ENCODE measurements around the gene HECA. TPM values are rescaled to one million over a fixed set of nuclear protein-coding genes. Genes with fewer than 3 reads are reported as not detected.

The HECA gene
- total and polyA plus RNA-seq, 2 experiments from 2014 or later: 2.4 to 8.1 TPM

DNA sequence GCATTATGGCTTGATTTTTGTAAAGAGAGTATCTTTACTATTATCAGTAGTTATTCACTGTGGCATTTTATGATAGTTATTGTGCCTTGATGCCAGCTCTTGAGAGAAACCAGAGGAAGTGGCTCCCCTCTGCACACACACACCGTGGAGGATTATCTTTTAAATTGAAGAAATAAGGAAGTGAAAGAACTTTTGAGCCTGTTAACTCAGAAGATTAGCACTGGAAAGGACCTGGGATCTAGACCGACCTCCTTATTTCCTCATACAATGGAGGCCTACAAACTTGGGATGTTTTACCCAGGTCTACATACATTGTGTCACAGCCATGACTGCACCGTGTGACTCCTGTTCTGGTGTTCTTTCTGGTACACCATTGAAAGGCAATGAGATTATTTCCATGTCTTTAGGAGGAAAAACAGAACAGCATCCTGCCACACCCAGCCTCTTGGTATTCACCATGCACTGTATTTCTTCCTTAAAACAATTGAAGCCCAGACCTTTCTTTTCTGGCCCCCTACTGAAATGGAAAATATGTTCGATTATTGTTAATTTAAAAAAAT is 40.6 kb downstream of the HECA start:
- H3K36me3 ChIP-seq (ENCODE audit: insufficient read depth): no peaks in the 10 kb centered on the region
- H3K9me3 Mint-ChIP-seq: no peaks in the 10 kb centered on the region
- H3K27ac ChIP-seq (ENCODE audit: low read depth): no peak overlapping the region
- no peak overlapping the region for H3K4me3 ChIP-seq
- H3F3A ChIP-seq (replicated peaks; ENCODE audit: low read depth): no peaks in the 10 kb centered on the region
- no peaks in the 10 kb centered on the region; the same call in 1 of the 2 replicates for H3K79me2 ChIP-seq (replicated peaks; ENCODE audit: insufficient read depth)
- no peak for DNase-seq (ENCODE audit: low spot score)
- H3K27ac Mint-ChIP-seq: no peak overlapping the region
- H3K4me1 ChIP-seq (ENCODE audit: insufficient read depth): peaks cover 5% of the 10 kb centered on the region
- no peak overlapping the region for H2AFZ ChIP-seq
- TF ChIP-seq, protein P1, sequence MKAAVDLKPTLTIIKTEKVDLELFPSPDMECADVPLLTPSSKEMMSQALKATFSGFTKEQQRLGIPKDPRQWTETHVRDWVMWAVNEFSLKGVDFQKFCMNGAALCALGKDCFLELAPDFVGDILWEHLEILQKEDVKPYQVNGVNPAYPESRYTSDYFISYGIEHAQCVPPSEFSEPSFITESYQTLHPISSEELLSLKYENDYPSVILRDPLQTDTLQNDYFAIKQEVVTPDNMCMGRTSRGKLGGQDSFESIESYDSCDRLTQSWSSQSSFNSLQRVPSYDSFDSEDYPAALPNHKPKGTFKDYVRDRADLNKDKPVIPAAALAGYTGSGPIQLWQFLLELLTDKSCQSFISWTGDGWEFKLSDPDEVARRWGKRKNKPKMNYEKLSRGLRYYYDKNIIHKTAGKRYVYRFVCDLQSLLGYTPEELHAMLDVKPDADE (IDR thresholded peaks at IDR 0.05): no peak
- no peak for TF ChIP-seq ZNF331 (CRISPR knock-in tag; IDR thresholded peaks at IDR 0.05; ENCODE audit: low read depth)
- no peaks in the 10 kb centered on the region for H4K20me1 ChIP-seq (replicated peaks; ENCODE audit: insufficient read depth)
- no peaks in the 10 kb centered on the region for H3K36me3 Mint-ChIP-seq (ENCODE audit: low read depth)
- no peak overlapping the region for H3K4me2 ChIP-seq
- no peak for ATAC-seq
- peaks cover 2% of the 10 kb centered on the region for H3K27me3 Mint-ChIP-seq (ENCODE audit: insufficient read depth, low read depth, poor library complexity)
- H3K9me2 ChIP-seq (ENCODE audit: insufficient read depth): no peaks in the 10 kb centered on the region
- H3K4me3 Mint-ChIP-seq: no peak overlapping the region
- peaks cover 7% of the 10 kb centered on the region for H3K4me1 Mint-ChIP-seq
- H3K27me3 ChIP-seq (ENCODE audit: insufficient read depth): no peaks in the 10 kb centered on the region

DNA sequence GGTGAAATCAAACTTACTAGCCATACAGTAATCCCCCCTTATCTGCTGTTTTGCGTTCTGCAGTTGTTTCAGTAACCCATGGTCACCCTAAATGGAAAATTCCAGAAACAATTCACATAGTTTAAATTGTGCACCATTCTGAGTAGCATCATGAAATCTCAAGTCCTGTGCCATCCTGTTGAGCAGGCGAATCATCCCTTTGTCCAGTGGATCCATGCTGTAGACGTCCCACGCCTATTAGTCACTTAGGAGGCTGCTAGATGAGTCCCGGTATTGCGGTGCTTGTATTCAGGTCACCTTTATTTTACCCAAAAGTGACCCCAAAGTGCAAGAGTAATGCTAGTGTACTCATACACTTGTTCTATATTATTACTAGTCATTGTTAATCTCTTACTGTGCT is 46.4 kb downstream of the HECA start:
- no peaks in the 10 kb centered on the region; the same call in 2 of the 3 replicates for H3K4me1 Mint-ChIP-seq
- Histone ChIP-seq H3K27me3 (ENCODE audit: insufficient read depth) (no peaks in the 10 kb centered on the region), H3K79me2 (replicated peaks; ENCODE audit: insufficient read depth) (no peaks in the 10 kb centered on the region), H3F3A (replicated peaks; ENCODE audit: low read depth) (no peaks in the 10 kb centered on the region), H3K4me3 (no peak overlapping the region), H3K4me2 (no peak overlapping the region), H3K36me3 (ENCODE audit: insufficient read depth) (no peaks in the 10 kb centered on the region), H2AFZ (no peak overlapping the region), H3K27ac (ENCODE audit: low read depth) (no peak overlapping the region), H3K4me1 (ENCODE audit: insufficient read depth) (no peaks in the 10 kb centered on the region), H3K9me2 (ENCODE audit: insufficient read depth) (no peaks in the 10 kb centered on the region), H4K20me1 (replicated peaks; ENCODE audit: insufficient read depth) (no peaks in the 10 kb centered on the region)
- peaks cover 2% of the 10 kb centered on the region for H3K27me3 Mint-ChIP-seq (ENCODE audit: insufficient read depth, low read depth, poor library complexity)
- no peak overlapping the region for H3K27ac Mint-ChIP-seq
- ATAC-seq: no peak
- DNase-seq (ENCODE audit: low spot score): no peak
- H3K36me3 Mint-ChIP-seq (ENCODE audit: low read depth): no peaks in the 10 kb centered on the region
- no peaks in the 10 kb centered on the region for H3K9me3 Mint-ChIP-seq
- H3K4me3 Mint-ChIP-seq: no peak overlapping the region
- TF ChIP-seq, protein P1 (IDR thresholded peaks at IDR 0.05): no peak
- TF ChIP-seq NANOG (IDR thresholded peaks at IDR 0.05; ENCODE audit: borderline replicate concordance) (no peak), STAT1 (IDR thresholded peaks at IDR 0.05; ENCODE audit: unreplicated experiment) (no peak), ZNF114 (CRISPR knock-in tag; IDR thresholded peaks at IDR 0.05) (no peak), ZNF331 (CRISPR knock-in tag; IDR thresholded peaks at IDR 0.05; ENCODE audit: low read depth) (no peak), POLR2AphosphoS5 (IDR thresholded peaks at IDR 0.05; ENCODE audit: low read depth) (no peak), JUNB (IDR thresholded peaks at IDR 0.05; ENCODE audit: unreplicated experiment) (no peak), EZH2 (IDR thresholded peaks at IDR 0.05; ENCODE audit: low read depth, unreplicated experiment) (no peak)
- TF ChIP-seq, protein P2, sequence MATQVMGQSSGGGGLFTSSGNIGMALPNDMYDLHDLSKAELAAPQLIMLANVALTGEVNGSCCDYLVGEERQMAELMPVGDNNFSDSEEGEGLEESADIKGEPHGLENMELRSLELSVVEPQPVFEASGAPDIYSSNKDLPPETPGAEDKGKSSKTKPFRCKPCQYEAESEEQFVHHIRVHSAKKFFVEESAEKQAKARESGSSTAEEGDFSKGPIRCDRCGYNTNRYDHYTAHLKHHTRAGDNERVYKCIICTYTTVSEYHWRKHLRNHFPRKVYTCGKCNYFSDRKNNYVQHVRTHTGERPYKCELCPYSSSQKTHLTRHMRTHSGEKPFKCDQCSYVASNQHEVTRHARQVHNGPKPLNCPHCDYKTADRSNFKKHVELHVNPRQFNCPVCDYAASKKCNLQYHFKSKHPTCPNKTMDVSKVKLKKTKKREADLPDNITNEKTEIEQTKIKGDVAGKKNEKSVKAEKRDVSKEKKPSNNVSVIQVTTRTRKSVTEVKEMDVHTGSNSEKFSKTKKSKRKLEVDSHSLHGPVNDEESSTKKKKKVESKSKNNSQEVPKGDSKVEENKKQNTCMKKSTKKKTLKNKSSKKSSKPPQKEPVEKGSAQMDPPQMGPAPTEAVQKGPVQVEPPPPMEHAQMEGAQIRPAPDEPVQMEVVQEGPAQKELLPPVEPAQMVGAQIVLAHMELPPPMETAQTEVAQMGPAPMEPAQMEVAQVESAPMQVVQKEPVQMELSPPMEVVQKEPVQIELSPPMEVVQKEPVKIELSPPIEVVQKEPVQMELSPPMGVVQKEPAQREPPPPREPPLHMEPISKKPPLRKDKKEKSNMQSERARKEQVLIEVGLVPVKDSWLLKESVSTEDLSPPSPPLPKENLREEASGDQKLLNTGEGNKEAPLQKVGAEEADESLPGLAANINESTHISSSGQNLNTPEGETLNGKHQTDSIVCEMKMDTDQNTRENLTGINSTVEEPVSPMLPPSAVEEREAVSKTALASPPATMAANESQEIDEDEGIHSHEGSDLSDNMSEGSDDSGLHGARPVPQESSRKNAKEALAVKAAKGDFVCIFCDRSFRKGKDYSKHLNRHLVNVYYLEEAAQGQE (IDR thresholded peaks at IDR 0.05; ENCODE audit: unreplicated experiment): no peak
- TF ChIP-seq, protein P3, sequence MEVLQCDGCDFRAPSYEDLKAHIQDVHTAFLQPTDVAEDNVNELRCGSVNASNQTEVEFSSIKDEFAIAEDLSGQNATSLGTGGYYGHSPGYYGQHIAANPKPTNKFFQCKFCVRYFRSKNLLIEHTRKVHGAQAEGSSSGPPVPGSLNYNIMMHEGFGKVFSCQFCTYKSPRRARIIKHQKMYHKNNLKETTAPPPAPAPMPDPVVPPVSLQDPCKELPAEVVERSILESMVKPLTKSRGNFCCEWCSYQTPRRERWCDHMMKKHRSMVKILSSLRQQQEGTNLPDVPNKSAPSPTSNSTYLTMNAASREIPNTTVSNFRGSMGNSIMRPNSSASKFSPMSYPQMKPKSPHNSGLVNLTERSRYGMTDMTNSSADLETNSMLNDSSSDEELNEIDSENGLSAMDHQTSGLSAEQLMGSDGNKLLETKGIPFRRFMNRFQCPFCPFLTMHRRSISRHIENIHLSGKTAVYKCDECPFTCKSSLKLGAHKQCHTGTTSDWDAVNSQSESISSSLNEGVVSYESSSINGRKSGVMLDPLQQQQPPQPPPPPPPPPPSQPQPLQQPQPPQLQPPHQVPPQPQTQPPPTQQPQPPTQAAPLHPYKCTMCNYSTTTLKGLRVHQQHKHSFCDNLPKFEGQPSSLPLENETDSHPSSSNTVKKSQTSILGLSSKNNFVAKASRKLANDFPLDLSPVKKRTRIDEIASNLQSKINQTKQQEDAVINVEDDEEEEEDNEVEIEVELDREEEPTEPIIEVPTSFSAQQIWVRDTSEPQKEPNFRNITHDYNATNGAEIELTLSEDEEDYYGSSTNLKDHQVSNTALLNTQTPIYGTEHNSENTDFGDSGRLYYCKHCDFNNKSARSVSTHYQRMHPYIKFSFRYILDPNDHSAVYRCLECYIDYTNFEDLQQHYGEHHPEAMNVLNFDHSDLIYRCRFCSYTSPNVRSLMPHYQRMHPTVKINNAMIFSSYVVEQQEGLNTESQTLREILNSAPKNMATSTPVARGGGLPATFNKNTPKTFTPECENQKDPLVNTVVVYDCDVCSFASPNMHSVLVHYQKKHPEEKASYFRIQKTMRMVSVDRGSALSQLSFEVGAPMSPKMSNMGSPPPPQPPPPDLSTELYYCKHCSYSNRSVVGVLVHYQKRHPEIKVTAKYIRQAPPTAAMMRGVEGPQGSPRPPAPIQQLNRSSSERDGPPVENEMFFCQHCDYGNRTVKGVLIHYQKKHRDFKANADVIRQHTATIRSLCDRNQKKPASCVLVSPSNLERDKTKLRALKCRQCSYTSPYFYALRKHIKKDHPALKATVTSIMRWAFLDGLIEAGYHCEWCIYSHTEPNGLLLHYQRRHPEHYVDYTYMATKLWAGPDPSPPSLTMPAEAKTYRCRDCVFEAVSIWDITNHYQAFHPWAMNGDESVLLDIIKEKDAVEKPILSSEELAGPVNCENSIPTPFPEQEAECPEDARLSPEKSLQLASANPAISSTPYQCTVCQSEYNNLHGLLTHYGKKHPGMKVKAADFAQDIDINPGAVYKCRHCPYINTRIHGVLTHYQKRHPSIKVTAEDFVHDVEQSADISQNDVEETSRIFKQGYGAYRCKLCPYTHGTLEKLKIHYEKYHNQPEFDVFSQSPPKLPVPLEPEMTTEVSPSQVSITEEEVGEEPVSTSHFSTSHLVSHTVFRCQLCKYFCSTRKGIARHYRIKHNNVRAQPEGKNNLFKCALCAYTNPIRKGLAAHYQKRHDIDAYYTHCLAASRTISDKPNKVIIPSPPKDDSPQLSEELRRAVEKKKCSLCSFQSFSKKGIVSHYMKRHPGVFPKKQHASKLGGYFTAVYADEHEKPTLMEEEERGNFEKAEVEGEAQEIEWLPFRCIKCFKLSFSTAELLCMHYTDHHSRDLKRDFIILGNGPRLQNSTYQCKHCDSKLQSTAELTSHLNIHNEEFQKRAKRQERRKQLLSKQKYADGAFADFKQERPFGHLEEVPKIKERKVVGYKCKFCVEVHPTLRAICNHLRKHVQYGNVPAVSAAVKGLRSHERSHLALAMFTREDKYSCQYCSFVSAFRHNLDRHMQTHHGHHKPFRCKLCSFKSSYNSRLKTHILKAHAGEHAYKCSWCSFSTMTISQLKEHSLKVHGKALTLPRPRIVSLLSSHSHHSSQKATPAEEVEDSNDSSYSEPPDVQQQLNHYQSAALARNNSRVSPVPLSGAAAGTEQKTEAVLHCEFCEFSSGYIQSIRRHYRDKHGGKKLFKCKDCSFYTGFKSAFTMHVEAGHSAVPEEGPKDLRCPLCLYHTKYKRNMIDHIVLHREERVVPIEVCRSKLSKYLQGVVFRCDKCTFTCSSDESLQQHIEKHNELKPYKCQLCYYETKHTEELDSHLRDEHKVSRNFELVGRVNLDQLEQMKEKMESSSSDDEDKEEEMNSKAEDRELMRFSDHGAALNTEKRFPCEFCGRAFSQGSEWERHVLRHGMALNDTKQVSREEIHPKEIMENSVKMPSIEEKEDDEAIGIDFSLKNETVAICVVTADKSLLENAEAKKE (CRISPR knock-in tag; IDR thresholded peaks at IDR 0.05): no peak

Data from GM23338 (cell line).